ENCODE measurements around the gene SPATA24. TPM values are rescaled to one million over a fixed set of nuclear protein-coding genes. Genes with fewer than 3 reads are reported as not detected.

Gene SPATA24
- total and polyA plus RNA-seq, 2 of the 13 experiments (the other 11 are each of a cell fraction or from before 2014, with no cell fraction given): 6.0 to 11.1 TPM

DNA sequence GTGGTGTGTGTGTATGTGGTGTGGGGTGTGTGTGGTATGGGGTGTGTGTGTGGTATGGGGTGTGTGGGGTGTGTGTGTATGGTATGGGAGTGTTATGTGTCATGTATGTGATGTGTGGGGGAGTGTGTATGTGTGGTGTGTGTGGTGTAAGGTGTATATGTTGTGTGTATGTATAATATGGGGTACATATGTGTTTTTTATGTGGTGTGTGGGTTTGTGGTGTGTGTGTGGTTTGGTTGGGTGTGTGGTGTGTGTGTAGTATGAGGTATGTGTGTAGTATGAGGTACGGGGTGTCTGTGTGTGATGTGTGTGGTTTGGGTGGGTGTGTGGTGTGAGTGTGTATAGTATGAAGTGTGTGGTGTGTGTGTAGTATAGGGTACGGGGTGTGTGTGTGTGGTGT, 47.3 kb upstream of the SPATA24 start:
- Histone ChIP-seq H3K4me3 (replicated peaks in 1 of 3; ENCODE audit: insufficient read depth in 1 of 3, low read depth in 2 of 3, low read length in 3 of 3) (no peak overlapping the region), H3K4me1 (ENCODE audit: insufficient read depth, low read length) (no peaks in the 10 kb centered on the region), H3K79me2 (ENCODE audit: insufficient read depth, low read length) (no peaks in the 10 kb centered on the region), H2AFZ (ENCODE audit: low read length) (no peak overlapping the region), H4K20me1 (ENCODE audit: insufficient read depth, low read length) (no peaks in the 10 kb centered on the region), H3K36me3 (replicated peaks in 1 of 2; ENCODE audit: control insufficient read depth in 1 of 2, insufficient read depth in 2 of 2, low read length in 2 of 2) (no peaks in the 10 kb centered on the region), H3K27ac (ENCODE audit: extremely low read length, insufficient read depth, low read length) (no peak overlapping the region), H3K4me2 (ENCODE audit: low read depth, low read length) (no peak overlapping the region), H3K9me3 (ENCODE audit: low read length) (no peaks in the 10 kb centered on the region), H3K9ac (ENCODE audit: insufficient read depth, low read depth, low read length) (no peak overlapping the region), H3K27me3 (ENCODE audit: control insufficient read depth in 1 of 2, insufficient read depth in 2 of 2, low read length in 2 of 2) (peaks cover 0 to 7% of the 10 kb centered on the region in 2 experiments; a peak in 3 of 5 replicates)
- no TSS peak for BruUV-seq (replicated peaks)
- no peak for FAIRE-seq
- POLR2A ChIA-PET: no interaction called here
- ATAC-seq: no peak
- intact Hi-C loops (cut with micrococcal nuclease; ENCODE audit: unreplicated experiment): no loop called here
- 80% methylated on average over 2 of the region's 2 CpGs for WGBS (ENCODE audit: low lambda C conversion rate)
- in situ Hi-C loops (cut with HindIII; ENCODE audit: extremely low pct_ligation_motif_present, low pct_unique_long_range_greater_than_20kb): no loop called here
- no peak for DNase-seq (ENCODE audit: low spot score)
- TF ChIP-seq ZBTB49 (CRISPR knock-in tag; IDR thresholded peaks at IDR 0.05; ENCODE audit: borderline replicate concordance) (no peak), NFKBIZ (CRISPR knock-in tag; IDR thresholded peaks at IDR 0.05) (no peak), ZNF274 (CRISPR knock-in tag; IDR thresholded peaks at IDR 0.05) (no peak), ZNF670 (CRISPR knock-in tag; IDR thresholded peaks at IDR 0.05; ENCODE audit: borderline replicate concordance) (no peak), ZNF816 (CRISPR knock-in tag; IDR thresholded peaks at IDR 0.05; ENCODE audit: borderline replicate concordance) (no peak), SRF (IDR thresholded peaks at IDR 0.05; ENCODE audit: low read depth, low read length) (no peak), ZNF205 (CRISPR knock-in tag; IDR thresholded peaks at IDR 0.05) (no peak), KDM2A (CRISPR knock-in tag; IDR thresholded peaks at IDR 0.05; ENCODE audit: borderline replicate concordance, low read depth) (no peak), ZNF766 (CRISPR knock-in tag; IDR thresholded peaks at IDR 0.05; ENCODE audit: borderline replicate concordance) (no peak), ZNF460 (CRISPR knock-in tag; IDR thresholded peaks at IDR 0.05; ENCODE audit: borderline replicate concordance) (no peak), RAD21 (CRISPR knock-in tag; IDR thresholded peaks at IDR 0.05) (no peak), ZNF441 (CRISPR knock-in tag; IDR thresholded peaks at IDR 0.05; ENCODE audit: borderline replicate concordance) (no peak), SCMH1 (CRISPR knock-in tag; IDR thresholded peaks at IDR 0.05; ENCODE audit: borderline replicate concordance) (no peak), SMARCC2 (IDR thresholded peaks at IDR 0.05) (no peak)
- CTCF ChIA-PET (ENCODE audit: low intra/inter-chr PET ratio, low total read pairs): no interaction called here

All from HepG2 (cell line).